Activated CD8-positive, alpha-beta T cell treated with anti-CD3 and anti-CD28 coated beads for 36 hours (primary cell): ENCODE measurements around the gene LLGL2. TPM values are rescaled to one million over a fixed set of nuclear protein-coding genes. Genes with fewer than 3 reads are reported as not detected.

Source experiments
- ATAC-seq: fragments of 200-7000 bp; cut with Tn5 transposase; one replicate; pipeline ENCODE4 v1.10.0; 2021; ENCODE audit warnings: mild to moderate bottlenecking, moderate library complexity
- CTCF ChIA-PET: fragments of 350-600 bp; sonication (Branson Sonifier 250); formaldehyde crosslinking; loops from one replicate; lab custom pipeline; 2021; ENCODE audit warnings: antibody characterized with exemption; lab: Charles Lee
- POLR2A ChIA-PET: fragments of 350-600 bp; sonication (Branson Sonifier 250); formaldehyde crosslinking; loops from one replicate; lab custom pipeline; 2021; ENCODE audit warnings: antibody characterized with exemption; lab: Charles Lee
- DNase-seq: peaks from one replicate; pipeline ENCODE4 v3.0.0-alpha.2; 2020
- H3K27ac Mint-ChIP-seq: one replicate; pipeline ENCODE4 v1.8.0; 2021; ENCODE audit warnings: mild to moderate bottlenecking, mixed read lengths
- H3K27me3 Mint-ChIP-seq: one replicate; pipeline ENCODE4 v1.8.0; 2021; ENCODE audit warnings: mixed read lengths
- H3K36me3 Mint-ChIP-seq: one replicate; pipeline ENCODE4 v1.8.0; 2021; ENCODE audit warnings: low read depth, mixed read lengths
- H3K4me1 Mint-ChIP-seq: one replicate; pipeline ENCODE4 v1.8.0; 2021; ENCODE audit warnings: low read depth, mixed read lengths
- H3K4me3 Mint-ChIP-seq: one replicate; pipeline ENCODE4 v1.8.0; 2021; ENCODE audit warnings: mild to moderate bottlenecking, moderate library complexity, mixed read lengths
- H3K9me3 Mint-ChIP-seq: one replicate; pipeline ENCODE4 v1.8.0; 2021; ENCODE audit warnings: mixed read lengths
- intact Hi-C: fragments of 100-400 bp; cut with micrococcal nuclease; formaldehyde crosslinking; loops from one replicate; pipeline ENCODE4 v1.10.0; 2022
- total RNA-seq, 2 experiments: library from RNA; stranded (reverse); gene quantifications; one replicate each; pipeline ENCODE4 v1.2.3, GENCODE V29; 2021
- TF ChIP-seq, protein P1 (sequence below): fragments of 200-600 bp; IDR thresholded peaks from one replicate; pipeline ENCODE4 v1.8.0; 2022; ENCODE audit warnings: antibody characterized with exemption, mild to moderate bottlenecking

The LLGL2 gene
- total RNA-seq, 2 experiments from 2014 or later = 7.2 to 7.4 TPM

- Mint-ChIP-seq H3K4me1 (no peaks in the 10 kb centered on the region), H3K9me3 (no peaks in the 10 kb centered on the region), H3K27me3 (no peaks in the 10 kb centered on the region), H3K36me3 (no peaks in the 10 kb centered on the region), H3K4me3 (no peak overlapping the region), H3K27ac (no peak overlapping the region)
- ATAC-seq (no peak), DNase-seq (no peak)
- TF ChIP-seq, protein P1, sequence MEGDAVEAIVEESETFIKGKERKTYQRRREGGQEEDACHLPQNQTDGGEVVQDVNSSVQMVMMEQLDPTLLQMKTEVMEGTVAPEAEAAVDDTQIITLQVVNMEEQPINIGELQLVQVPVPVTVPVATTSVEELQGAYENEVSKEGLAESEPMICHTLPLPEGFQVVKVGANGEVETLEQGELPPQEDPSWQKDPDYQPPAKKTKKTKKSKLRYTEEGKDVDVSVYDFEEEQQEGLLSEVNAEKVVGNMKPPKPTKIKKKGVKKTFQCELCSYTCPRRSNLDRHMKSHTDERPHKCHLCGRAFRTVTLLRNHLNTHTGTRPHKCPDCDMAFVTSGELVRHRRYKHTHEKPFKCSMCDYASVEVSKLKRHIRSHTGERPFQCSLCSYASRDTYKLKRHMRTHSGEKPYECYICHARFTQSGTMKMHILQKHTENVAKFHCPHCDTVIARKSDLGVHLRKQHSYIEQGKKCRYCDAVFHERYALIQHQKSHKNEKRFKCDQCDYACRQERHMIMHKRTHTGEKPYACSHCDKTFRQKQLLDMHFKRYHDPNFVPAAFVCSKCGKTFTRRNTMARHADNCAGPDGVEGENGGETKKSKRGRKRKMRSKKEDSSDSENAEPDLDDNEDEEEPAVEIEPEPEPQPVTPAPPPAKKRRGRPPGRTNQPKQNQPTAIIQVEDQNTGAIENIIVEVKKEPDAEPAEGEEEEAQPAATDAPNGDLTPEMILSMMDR = no peak
- ChIA-PET POLR2A (interaction anchor here (1.9 kb wide), 1 partner anchor 24 kb away, joined by 4 read pairs; no protein-coding TSS in a partner anchor), CTCF (no interaction called here)
- intact Hi-C loops = no loop called here
These were observed 33.4 kb downstream of the LLGL2 start for GRCh38 chr17:75558666-75559530.

DNA sequence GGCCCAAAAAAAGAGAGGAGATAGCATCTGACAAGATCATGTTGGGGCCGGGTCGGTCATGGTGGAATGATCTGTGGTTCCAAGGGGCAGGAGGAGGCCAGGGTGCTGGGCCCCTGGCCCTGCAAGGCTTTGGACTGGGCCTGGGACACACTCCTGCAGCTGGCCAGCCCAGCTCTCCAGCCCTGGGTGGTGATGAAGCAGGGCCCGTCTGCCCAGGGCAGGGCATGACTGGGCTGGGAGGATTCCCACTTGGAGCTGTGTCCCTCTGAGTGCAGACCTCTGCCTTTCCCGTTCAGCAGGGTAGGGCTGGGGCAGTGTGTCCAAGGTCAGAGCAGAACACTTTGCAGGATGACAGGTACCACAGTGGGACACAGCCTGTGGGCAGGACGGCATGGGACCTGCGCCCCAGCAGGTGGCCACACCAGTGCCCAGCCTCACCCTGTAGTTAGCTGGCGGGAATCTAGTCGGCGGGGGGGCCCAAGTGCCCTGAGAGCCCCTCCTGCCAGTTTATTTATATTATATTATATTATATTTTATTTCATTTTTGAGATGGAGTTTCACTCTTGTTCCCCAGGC lies 34.5 kb downstream of the LLGL2 start:
- Mint-ChIP-seq H3K9me3 (no peaks in the 10 kb centered on the region), H3K4me3 (no peak overlapping the region), H3K27ac (no peak overlapping the region), H3K36me3 (no peaks in the 10 kb centered on the region), H3K4me1 (no peaks in the 10 kb centered on the region), H3K27me3 (no peaks in the 10 kb centered on the region)
- TF ChIP-seq, protein P1 = no peak
- CTCF ChIA-PET = no interaction called here
- DNase-seq = no peak
- ATAC-seq = no peak
- POLR2A ChIA-PET = interaction anchor here (1.9 kb wide), 1 partner anchor 25 kb away, joined by 4 read pairs; no protein-coding TSS in a partner anchor
- intact Hi-C loops = no loop called here

- Mint-ChIP-seq H3K36me3 (no peaks in the 10 kb centered on the region), H3K9me3 (no peaks in the 10 kb centered on the region), H3K27ac (no peak overlapping the region), H3K27me3 (no peaks in the 10 kb centered on the region), H3K4me1 (no peaks in the 10 kb centered on the region), H3K4me3 (no peak overlapping the region)
- ATAC-seq (no peak), DNase-seq (no peak)
- CTCF ChIA-PET = no interaction called here
- intact Hi-C loops = no loop called here
- POLR2A ChIA-PET = no interaction called here
- TF ChIP-seq, protein P1 = no peak
These were observed 36.6 kb downstream of the LLGL2 start for GRCh38 chr17:75561927-75562603.

DNA sequence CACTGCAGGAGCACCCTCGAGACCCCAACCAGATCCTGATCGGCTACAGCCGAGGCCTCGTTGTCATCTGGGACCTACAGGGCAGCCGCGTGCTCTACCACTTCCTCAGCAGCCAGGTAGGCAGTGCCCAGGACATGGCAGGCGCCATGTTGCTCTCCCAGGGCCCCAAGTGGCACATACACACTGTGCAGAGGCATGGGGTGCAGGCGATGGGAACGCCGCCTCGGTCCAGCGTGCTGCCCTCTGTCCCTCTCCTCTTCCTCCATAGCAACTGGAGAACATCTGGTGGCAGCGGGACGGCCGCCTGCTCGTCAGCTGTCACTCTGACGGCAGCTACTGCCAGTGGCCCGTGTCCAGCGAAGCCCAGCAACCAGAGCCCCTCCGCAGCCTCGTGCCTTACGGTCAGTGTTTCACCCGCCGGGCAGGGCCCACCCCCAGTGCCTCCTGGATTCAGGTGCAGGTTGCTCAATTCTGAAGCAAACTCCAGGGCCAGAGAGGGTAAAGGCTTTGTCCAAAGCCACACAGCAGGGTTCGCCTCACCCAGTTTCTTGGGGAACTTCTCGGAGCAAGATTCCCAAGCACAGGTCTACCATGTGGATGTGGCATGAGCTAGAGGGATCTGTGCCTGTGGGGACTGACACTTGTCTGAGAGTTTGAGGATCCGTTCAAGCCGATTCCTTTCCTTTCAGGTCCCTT lies 37.7 kb downstream of the LLGL2 start:
- Mint-ChIP-seq H3K36me3 (no peaks in the 10 kb centered on the region), H3K4me1 (no peaks in the 10 kb centered on the region), H3K9me3 (no peaks in the 10 kb centered on the region), H3K27me3 (no peaks in the 10 kb centered on the region), H3K4me3 (no peak overlapping the region), H3K27ac (no peak overlapping the region)
- ChIA-PET CTCF (no interaction called here), POLR2A (no interaction called here)
- intact Hi-C loops = no loop called here
- TF ChIP-seq, protein P1 = no peak
- DNase-seq = no peak
- no peak for ATAC-seq
